ENCODE results near the gene NTSR1.

DNA sequence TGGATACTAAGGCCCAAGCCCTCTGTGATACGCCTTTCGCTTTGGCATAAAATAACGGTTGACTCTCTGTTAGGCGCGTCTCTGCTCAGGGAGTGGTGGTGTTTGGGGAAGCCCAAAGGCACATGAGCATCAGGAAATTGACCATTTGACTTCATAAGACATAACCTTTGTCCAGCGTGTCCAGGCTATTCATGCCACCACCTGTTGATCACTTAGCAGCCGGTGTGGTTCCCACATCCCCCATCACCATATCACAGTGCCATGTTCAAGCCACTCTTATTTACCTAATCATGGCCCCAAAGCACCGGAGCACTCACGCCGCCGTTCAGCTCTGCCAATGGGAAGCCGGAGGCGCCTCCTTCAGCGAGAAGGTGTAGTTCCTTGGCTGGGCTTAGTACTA lies 38.5 kb upstream of the NTSR1 start:
- TF ChIP-seq REST (IDR thresholded peaks at IDR 0.05; ENCODE audit: unreplicated experiment) = no peak
- no peak for TF ChIP-seq POLR2AphosphoS5 (IDR thresholded peaks at IDR 0.05; ENCODE audit: low read depth)
- TF ChIP-seq CTCF (conservative IDR thresholded peaks at IDR 0.05; ENCODE audit: low read depth in 2 of 2) = no peak
- no peak for TF ChIP-seq EZH2 (IDR thresholded peaks at IDR 0.05; ENCODE audit: low read depth, unreplicated experiment)
- TF ChIP-seq EZH2phosphoT487 (IDR thresholded peaks at IDR 0.05; ENCODE audit: unreplicated experiment) = no peak
- no peak for TF ChIP-seq CREB1 (CRISPR knock-in tag; IDR thresholded peaks at IDR 0.05; ENCODE audit: low read depth)
- no peak for TF ChIP-seq JUNB (IDR thresholded peaks at IDR 0.05; ENCODE audit: unreplicated experiment)
- no peak for TF ChIP-seq STAT1 (IDR thresholded peaks at IDR 0.05; ENCODE audit: unreplicated experiment)
- TF ChIP-seq, protein P1, sequence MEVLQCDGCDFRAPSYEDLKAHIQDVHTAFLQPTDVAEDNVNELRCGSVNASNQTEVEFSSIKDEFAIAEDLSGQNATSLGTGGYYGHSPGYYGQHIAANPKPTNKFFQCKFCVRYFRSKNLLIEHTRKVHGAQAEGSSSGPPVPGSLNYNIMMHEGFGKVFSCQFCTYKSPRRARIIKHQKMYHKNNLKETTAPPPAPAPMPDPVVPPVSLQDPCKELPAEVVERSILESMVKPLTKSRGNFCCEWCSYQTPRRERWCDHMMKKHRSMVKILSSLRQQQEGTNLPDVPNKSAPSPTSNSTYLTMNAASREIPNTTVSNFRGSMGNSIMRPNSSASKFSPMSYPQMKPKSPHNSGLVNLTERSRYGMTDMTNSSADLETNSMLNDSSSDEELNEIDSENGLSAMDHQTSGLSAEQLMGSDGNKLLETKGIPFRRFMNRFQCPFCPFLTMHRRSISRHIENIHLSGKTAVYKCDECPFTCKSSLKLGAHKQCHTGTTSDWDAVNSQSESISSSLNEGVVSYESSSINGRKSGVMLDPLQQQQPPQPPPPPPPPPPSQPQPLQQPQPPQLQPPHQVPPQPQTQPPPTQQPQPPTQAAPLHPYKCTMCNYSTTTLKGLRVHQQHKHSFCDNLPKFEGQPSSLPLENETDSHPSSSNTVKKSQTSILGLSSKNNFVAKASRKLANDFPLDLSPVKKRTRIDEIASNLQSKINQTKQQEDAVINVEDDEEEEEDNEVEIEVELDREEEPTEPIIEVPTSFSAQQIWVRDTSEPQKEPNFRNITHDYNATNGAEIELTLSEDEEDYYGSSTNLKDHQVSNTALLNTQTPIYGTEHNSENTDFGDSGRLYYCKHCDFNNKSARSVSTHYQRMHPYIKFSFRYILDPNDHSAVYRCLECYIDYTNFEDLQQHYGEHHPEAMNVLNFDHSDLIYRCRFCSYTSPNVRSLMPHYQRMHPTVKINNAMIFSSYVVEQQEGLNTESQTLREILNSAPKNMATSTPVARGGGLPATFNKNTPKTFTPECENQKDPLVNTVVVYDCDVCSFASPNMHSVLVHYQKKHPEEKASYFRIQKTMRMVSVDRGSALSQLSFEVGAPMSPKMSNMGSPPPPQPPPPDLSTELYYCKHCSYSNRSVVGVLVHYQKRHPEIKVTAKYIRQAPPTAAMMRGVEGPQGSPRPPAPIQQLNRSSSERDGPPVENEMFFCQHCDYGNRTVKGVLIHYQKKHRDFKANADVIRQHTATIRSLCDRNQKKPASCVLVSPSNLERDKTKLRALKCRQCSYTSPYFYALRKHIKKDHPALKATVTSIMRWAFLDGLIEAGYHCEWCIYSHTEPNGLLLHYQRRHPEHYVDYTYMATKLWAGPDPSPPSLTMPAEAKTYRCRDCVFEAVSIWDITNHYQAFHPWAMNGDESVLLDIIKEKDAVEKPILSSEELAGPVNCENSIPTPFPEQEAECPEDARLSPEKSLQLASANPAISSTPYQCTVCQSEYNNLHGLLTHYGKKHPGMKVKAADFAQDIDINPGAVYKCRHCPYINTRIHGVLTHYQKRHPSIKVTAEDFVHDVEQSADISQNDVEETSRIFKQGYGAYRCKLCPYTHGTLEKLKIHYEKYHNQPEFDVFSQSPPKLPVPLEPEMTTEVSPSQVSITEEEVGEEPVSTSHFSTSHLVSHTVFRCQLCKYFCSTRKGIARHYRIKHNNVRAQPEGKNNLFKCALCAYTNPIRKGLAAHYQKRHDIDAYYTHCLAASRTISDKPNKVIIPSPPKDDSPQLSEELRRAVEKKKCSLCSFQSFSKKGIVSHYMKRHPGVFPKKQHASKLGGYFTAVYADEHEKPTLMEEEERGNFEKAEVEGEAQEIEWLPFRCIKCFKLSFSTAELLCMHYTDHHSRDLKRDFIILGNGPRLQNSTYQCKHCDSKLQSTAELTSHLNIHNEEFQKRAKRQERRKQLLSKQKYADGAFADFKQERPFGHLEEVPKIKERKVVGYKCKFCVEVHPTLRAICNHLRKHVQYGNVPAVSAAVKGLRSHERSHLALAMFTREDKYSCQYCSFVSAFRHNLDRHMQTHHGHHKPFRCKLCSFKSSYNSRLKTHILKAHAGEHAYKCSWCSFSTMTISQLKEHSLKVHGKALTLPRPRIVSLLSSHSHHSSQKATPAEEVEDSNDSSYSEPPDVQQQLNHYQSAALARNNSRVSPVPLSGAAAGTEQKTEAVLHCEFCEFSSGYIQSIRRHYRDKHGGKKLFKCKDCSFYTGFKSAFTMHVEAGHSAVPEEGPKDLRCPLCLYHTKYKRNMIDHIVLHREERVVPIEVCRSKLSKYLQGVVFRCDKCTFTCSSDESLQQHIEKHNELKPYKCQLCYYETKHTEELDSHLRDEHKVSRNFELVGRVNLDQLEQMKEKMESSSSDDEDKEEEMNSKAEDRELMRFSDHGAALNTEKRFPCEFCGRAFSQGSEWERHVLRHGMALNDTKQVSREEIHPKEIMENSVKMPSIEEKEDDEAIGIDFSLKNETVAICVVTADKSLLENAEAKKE (CRISPR knock-in tag; IDR thresholded peaks at IDR 0.05) = no peak
- no peak for TF ChIP-seq ZNF331 (CRISPR knock-in tag; IDR thresholded peaks at IDR 0.05; ENCODE audit: low read depth)
- TF ChIP-seq, protein P2, sequence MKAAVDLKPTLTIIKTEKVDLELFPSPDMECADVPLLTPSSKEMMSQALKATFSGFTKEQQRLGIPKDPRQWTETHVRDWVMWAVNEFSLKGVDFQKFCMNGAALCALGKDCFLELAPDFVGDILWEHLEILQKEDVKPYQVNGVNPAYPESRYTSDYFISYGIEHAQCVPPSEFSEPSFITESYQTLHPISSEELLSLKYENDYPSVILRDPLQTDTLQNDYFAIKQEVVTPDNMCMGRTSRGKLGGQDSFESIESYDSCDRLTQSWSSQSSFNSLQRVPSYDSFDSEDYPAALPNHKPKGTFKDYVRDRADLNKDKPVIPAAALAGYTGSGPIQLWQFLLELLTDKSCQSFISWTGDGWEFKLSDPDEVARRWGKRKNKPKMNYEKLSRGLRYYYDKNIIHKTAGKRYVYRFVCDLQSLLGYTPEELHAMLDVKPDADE (IDR thresholded peaks at IDR 0.05) = no peak
- no peak for TF ChIP-seq NANOG (IDR thresholded peaks at IDR 0.05; ENCODE audit: borderline replicate concordance)
- no peak for TF ChIP-seq ZNF114 (CRISPR knock-in tag; IDR thresholded peaks at IDR 0.05)

All from GM23338 (cell line).